Choroid plexus epithelial cell (primary cell): Measurements from ENCODE around the gene TMCO2.

Experiments
- DNase-seq: peaks from one replicate; pipeline ENCODE4 v3.0.0-alpha.2; 2010; ENCODE audit warnings: low read depth
- H3K4me3 ChIP-seq: 2 replicates; pipeline ENCODE4 v1.5.1; 2011; ENCODE audit warnings: low read depth, mild to moderate bottlenecking, control low read depth, low read length, moderate library complexity
- CTCF ChIP-seq: conservative IDR thresholded peaks from 2 replicates; pipeline ENCODE4 v1.5.1; 2011; ENCODE audit warnings: low read depth, mild to moderate bottlenecking, control low read depth, inconsistent platforms, low read length, moderate library complexity

Gene TMCO2

DNA sequence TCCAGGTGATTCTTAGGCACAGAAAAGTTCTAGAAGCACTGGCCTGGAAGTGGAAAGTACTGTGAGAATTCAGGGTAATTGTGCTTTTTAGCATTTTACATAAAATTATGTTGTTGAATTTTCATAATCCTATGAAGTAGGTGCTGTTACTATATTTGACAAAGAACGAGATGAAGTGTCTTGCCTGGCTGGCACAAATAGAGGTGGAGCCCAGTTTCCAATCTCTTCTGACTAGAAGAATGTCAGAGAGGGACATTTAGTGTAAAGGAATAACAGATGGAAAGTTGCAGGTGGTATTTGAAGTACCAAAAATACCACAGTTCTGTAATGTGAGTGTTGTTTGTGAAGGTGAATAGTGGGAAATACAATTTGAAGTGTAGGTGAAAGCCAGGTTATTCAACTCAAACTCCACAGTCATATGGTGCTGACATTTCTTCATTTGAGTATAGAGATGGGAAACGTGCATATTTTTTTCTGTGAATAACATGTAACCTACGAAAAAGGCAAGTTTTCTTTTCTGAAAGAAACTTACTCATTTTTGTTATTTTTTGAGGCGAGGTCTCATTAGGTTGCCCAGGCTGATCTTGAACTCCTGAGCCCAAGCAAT lies 3.5 kb upstream of the TMCO2 start:
- no peak overlapping the region for H3K4me3 ChIP-seq
- DNase-seq = no peak
- no peak for TF ChIP-seq CTCF

DNA sequence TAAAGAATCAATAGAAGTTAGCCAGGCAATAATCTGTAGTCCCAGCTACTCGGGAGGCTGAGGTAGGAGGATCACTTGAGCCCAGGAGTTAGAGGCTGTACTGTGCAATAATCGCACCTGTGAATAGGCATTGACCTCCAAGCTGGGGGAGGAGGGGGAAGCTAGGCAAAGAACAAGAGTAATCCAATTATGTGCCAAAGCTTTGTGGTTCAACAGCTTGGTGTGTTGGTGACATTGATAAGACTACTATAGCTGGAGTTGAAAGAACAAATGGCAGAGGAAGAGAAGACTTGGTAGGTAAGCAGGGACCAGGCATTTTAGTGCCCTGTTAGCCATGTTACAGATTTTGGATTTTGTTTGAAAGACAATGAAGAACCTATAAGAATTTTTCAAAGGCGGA lies 2.1 kb upstream of the TMCO2 start:
- no peak for TF ChIP-seq CTCF
- no peak for DNase-seq
- H3K4me3 ChIP-seq = no peak overlapping the region

DNA sequence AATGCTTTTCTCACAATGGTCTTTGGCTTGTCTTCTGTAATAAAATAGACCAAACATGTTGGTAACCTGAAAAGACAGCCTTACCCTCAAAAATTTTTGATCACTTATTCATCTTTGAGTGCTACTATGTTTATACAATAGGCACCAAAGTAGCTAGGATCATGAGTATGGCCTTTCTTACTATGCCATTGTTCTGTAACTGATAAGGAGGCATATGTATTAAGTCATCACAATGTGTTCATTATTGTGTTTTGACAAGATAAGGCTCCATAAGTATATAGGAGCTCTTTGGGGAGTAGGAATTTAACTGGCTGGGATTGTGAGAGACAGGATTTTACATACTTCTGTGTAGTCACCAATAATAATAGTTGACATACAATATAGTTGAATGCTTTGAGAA lies 675 bp downstream of the TMCO2 start:
- DNase-seq = no peak
- no peak for TF ChIP-seq CTCF
- H3K4me3 ChIP-seq = no peak overlapping the region

- no peak for DNase-seq
- no peak for TF ChIP-seq CTCF
Measured at GRCh38 chr1:40251456-40251855, 3.7 kb downstream of the TMCO2 start.

GRCh38 chr1:40252601-40253000 lies 4.9 kb downstream of the TMCO2 start:
- DNase-seq = peak; percentile 15

More at GRCh38 chr1:40251456-40251855, 3.7 kb downstream of the TMCO2 start:
- no peak overlapping the region for H3K4me3 ChIP-seq

GRCh38 chr1:40255231-40255630 lies 7.5 kb downstream of the TMCO2 start:
- no peak for DNase-seq
- TF ChIP-seq CTCF = no peak
- H3K4me3 ChIP-seq = no peak overlapping the region

More at GRCh38 chr1:40252601-40253000, 4.9 kb downstream of the TMCO2 start:
- TF ChIP-seq CTCF = no peak
- H3K4me3 ChIP-seq = no peak overlapping the region

DNA sequence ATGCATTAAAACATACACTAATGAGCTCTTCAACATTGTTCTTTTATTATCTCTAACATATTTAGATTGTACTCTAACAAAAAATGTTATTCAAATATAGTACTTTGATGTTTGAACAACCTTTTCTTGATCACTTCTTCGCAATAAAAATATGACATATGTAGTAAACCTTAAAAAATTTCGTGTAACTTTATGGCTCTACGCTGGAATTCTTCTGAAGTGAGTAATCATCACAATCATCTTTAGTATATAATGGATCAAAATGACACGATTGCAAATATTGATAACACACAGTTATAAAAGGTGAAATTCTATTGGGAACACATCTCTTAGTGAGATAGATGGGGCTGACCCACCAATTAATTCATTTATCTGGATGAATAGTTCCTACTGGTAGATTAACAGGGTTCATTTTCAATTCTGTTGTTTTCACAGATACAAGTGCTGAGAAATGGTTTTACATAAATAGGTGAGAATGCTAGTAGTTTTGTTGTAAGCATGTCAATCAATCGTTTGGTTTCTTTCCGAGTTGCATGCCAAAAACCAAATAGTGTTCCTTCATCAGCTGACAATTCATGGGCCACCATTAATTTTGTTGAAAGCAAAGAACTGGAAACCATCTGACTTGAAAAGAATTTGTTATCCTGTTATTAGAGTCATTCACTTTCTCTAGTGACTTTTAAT lies 8.8 kb downstream of the TMCO2 start:
- no peak for TF ChIP-seq CTCF
- peak; percentile 10 for DNase-seq
- peak overlapping the region; percentile 92 for H3K4me3 ChIP-seq
